Tibial artery (tissue), 4 donors: ENCODE measurements around the gene FHAD1.
"Not testable (repeated sequence)": the region's sequence is repeated elsewhere in the genome, so short reads cannot be mapped to it uniquely, and the experiment has no call there.

ENCODE experiments used
- DNase-seq, 2 donors: peaks; one replicate each; pipeline ENCODE4 v3.0.0-alpha.2; 2019
- H3K27ac ChIP-seq, 2 donors: fragments of 200-600 bp; sonication (generic) in 1 of 2; 1 replicate in 1 of 2; 2 replicates in 1 of 2; pipeline ENCODE4 v1.5.1; 2018 to 2019; ENCODE audit warnings: mild to moderate bottlenecking in 1 of 2
- H3K27me3 ChIP-seq, 2 donors: fragments of 200-600 bp; sonication (generic) in 1 of 2; one replicate each; pipeline versions ENCODE4 v1.5.1 to v1.6.0; 2016 to 2019
- H3K36me3 ChIP-seq, 3 donors: fragments of 200-600 bp; sonication (generic) in 2 of 3; one replicate each; pipeline ENCODE4 v1.5.1; 2016 to 2019; ENCODE audit warnings: mild to moderate bottlenecking in 2 of 3
- H3K4me1 ChIP-seq, 4 donors: fragments of 200-600 bp; sonication (generic) in 2 of 4; 1 replicate in 3 of 4; 2 replicates in 1 of 4; pipeline ENCODE4 v1.5.1; 2016 to 2019
- H3K4me3 ChIP-seq, 2 donors: fragments of 200-600 bp; sonication (generic) in 1 of 2; 1 replicate in 1 of 2; 2 replicates in 1 of 2; pipeline ENCODE4 v1.5.1; 2018 to 2019; ENCODE audit warnings: mild to moderate bottlenecking in 2 of 2
- H3K9me3 ChIP-seq, 3 donors: fragments of 200-600 bp; sonication (generic) in 1 of 3; one replicate each; pipeline ENCODE4 v1.5.1; 2016 to 2019
- CTCF ChIP-seq, 2 experiments: fragments of 200-600 bp in 1 of 2; fragments of 450-650 bp in 1 of 2; IDR thresholded peaks; one replicate each; pipeline ENCODE4 v1.5.1; 2017 to 2019; ENCODE audit warnings: antibody characterized with exemption in 2 of 2, mild to moderate bottlenecking in 1 of 2, moderate library complexity in 1 of 2
- intact Hi-C: fragments of 100-400 bp; cut with DNase I; formaldehyde crosslinking; loops from one replicate; pipeline ENCODE4 v1.15.0; 2023; ENCODE audit warnings: low total_unique reads

The FHAD1 gene

GRCh38 chr1:15430787-15431570 lies 184.0 kb downstream of the FHAD1 start:
- intact Hi-C loops = no loop called here
- H3K36me3 ChIP-seq = peaks cover 0 to 42% (median 23%) of the 10 kb centered on the region in 3 donors
- peak; percentile 92 to 98 for TF ChIP-seq CTCF (IDR thresholded peaks at IDR 0.05)

GRCh38 chr1:15431571-15431948 lies 184.5 kb downstream of the FHAD1 start:
- Histone ChIP-seq H3K36me3 (peaks cover 0 to 36% (median 17%) of the 10 kb centered on the region in 3 donors), H3K4me3 (no peak overlapping the region), H3K4me1 (no peaks in the 10 kb centered on the region), H3K9me3 (no peaks in the 10 kb centered on the region), H3K27me3 (no peaks in the 10 kb centered on the region), H3K27ac (no peak overlapping the region)
- no peak for TF ChIP-seq CTCF (IDR thresholded peaks at IDR 0.05)
- no peak for DNase-seq
- intact Hi-C loops = no loop called here

More at GRCh38 chr1:15430787-15431570, 184.0 kb downstream of the FHAD1 start:
- Histone ChIP-seq H3K27me3 (no peaks in the 10 kb centered on the region), H3K9me3 (no peaks in the 10 kb centered on the region), H3K27ac (no peak overlapping the region), H3K4me3 (no peak overlapping the region), H3K4me1 (no peaks in the 10 kb centered on the region)
- DNase-seq = peak; percentile 56 to 82

- Histone ChIP-seq H3K36me3 (peaks cover 0 to 29% (median 9%) of the 10 kb centered on the region in 3 donors), H3K9me3 (no peaks in the 10 kb centered on the region), H3K27ac (no peak overlapping the region), H3K4me1 (no peaks in the 10 kb centered on the region), H3K4me3 (no peak overlapping the region), H3K27me3 (no peaks in the 10 kb centered on the region)
- no peak for TF ChIP-seq CTCF (IDR thresholded peaks at IDR 0.05)
- intact Hi-C loops = no loop called here
- no peak for DNase-seq
Measured at GRCh38 chr1:15432324-15432723, 185.3 kb downstream of the FHAD1 start.

GRCh38 chr1:15433471-15433870 lies 186.4 kb downstream of the FHAD1 start:
- H3K27ac ChIP-seq = no peak overlapping the region
- no peak overlapping the region for H3K4me3 ChIP-seq
- peaks cover 0 to 18% (median 5%) of the 10 kb centered on the region in 3 donors for H3K36me3 ChIP-seq
- intact Hi-C loops = no loop called here
- TF ChIP-seq CTCF (IDR thresholded peaks at IDR 0.05) = no peak
- H3K4me1 ChIP-seq = no peaks in the 10 kb centered on the region
- no peaks in the 10 kb centered on the region for H3K27me3 ChIP-seq
- no peak for DNase-seq
- no peaks in the 10 kb centered on the region for H3K9me3 ChIP-seq

GRCh38 chr1:15434739-15435138 lies 187.7 kb downstream of the FHAD1 start:
- H3K27ac ChIP-seq = not testable (repeated sequence)

GRCh38 chr1:15435239-15436077 lies 188.4 kb downstream of the FHAD1 start:
- peaks cover 0 to 5% (median 0%) of the 10 kb centered on the region in 3 donors for H3K36me3 ChIP-seq
- no peak for TF ChIP-seq CTCF (IDR thresholded peaks at IDR 0.05)
- H3K9me3 ChIP-seq = no peaks in the 10 kb centered on the region
- H3K4me1 ChIP-seq = no peaks in the 10 kb centered on the region
- DNase-seq = no peak
- no peak overlapping the region for H3K4me3 ChIP-seq
- H3K27ac ChIP-seq = no peak overlapping the region
- intact Hi-C loops = no loop called here
- no peaks in the 10 kb centered on the region for H3K27me3 ChIP-seq

More at GRCh38 chr1:15434739-15435138, 187.7 kb downstream of the FHAD1 start:
- H3K27me3 ChIP-seq, H3K9me3 ChIP-seq, H3K4me1 ChIP-seq, DNase-seq, H3K4me3 ChIP-seq, intact Hi-C loops, H3K36me3 ChIP-seq: not testable (repeated sequence)
